ENCODE results near the gene CMTM5.

DNA sequence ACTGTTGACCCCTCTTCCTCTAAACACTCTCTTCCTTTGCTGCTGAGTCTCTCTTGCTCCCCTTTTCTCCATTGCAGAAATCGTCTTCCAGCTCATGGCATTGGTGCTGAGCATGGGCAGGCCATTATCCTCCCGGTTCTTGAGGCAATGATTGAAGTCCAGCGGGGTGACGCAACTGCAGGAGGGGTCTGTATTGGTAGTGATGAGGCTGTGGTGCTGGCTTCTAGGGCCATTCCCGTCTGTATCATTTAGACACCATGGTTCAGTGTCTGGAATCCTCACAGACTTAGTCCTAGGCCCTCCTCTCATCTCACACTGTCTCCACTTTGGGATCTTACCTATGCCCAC is 23.4 kb upstream of the CMTM5 start:
- TF ChIP-seq, protein P1, sequence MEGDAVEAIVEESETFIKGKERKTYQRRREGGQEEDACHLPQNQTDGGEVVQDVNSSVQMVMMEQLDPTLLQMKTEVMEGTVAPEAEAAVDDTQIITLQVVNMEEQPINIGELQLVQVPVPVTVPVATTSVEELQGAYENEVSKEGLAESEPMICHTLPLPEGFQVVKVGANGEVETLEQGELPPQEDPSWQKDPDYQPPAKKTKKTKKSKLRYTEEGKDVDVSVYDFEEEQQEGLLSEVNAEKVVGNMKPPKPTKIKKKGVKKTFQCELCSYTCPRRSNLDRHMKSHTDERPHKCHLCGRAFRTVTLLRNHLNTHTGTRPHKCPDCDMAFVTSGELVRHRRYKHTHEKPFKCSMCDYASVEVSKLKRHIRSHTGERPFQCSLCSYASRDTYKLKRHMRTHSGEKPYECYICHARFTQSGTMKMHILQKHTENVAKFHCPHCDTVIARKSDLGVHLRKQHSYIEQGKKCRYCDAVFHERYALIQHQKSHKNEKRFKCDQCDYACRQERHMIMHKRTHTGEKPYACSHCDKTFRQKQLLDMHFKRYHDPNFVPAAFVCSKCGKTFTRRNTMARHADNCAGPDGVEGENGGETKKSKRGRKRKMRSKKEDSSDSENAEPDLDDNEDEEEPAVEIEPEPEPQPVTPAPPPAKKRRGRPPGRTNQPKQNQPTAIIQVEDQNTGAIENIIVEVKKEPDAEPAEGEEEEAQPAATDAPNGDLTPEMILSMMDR (IDR thresholded peaks at IDR 0.05 in 8 of 11, conservative IDR thresholded peaks at IDR 0.05 in 3 of 11), result no peak
- no peak for TF ChIP-seq POLR2A (IDR thresholded peaks at IDR 0.05)
- TF ChIP-seq POLR2AphosphoS5 (IDR thresholded peaks at IDR 0.05), result no peak

Data from spleen (tissue), 7 donors.